ENCODE measurements around the gene PKN1.

PKN1 gene

GRCh38 chr19:14463747-14464146 lies 30.6 kb downstream of the PKN1 start:
- H3K9me3 ChIP-seq (ENCODE audit: control insufficient read depth, low read length): no peaks in the 10 kb centered on the region
- H3K27me3 ChIP-seq (replicated peaks; ENCODE audit: control insufficient read depth, insufficient read depth, low read length, poor library complexity, severe bottlenecking): no peaks in the 10 kb centered on the region
- no peak for DNase-seq
- H3K4me3 ChIP-seq (ENCODE audit: insufficient read depth, low read depth, low read length, poor library complexity, severe bottlenecking): no peak overlapping the region
- peaks cover 69% of the 10 kb centered on the region for H3K36me3 ChIP-seq (ENCODE audit: control insufficient read depth, insufficient read depth, low read length)
- H3K4me1 ChIP-seq (ENCODE audit: control insufficient read depth, insufficient read depth, low read length, poor library complexity, severe bottlenecking): no peaks in the 10 kb centered on the region
- no peak overlapping the region for H3K27ac ChIP-seq (ENCODE audit: insufficient read depth, low read length, poor library complexity, severe bottlenecking)

GRCh38 chr19:14467391-14467790 lies 34.3 kb downstream of the PKN1 start:
- peaks cover 1% of the 10 kb centered on the region for H3K27me3 ChIP-seq (replicated peaks; ENCODE audit: control insufficient read depth, insufficient read depth, low read length, poor library complexity, severe bottlenecking)
- no peak for DNase-seq
- peaks cover 7% of the 10 kb centered on the region for H3K4me1 ChIP-seq (ENCODE audit: control insufficient read depth, insufficient read depth, low read length, poor library complexity, severe bottlenecking)
- no peak overlapping the region for H3K27ac ChIP-seq (ENCODE audit: insufficient read depth, low read length, poor library complexity, severe bottlenecking)
- H3K9me3 ChIP-seq (ENCODE audit: control insufficient read depth, low read length): no peaks in the 10 kb centered on the region
- no peak overlapping the region for H3K4me3 ChIP-seq (ENCODE audit: insufficient read depth, low read depth, low read length, poor library complexity, severe bottlenecking)
- H3K36me3 ChIP-seq (ENCODE audit: control insufficient read depth, insufficient read depth, low read length): peaks cover 63% of the 10 kb centered on the region

GRCh38 chr19:14467816-14468215 lies 34.7 kb downstream of the PKN1 start:
- no peaks in the 10 kb centered on the region for H3K9me3 ChIP-seq (ENCODE audit: control insufficient read depth, low read length)
- DNase-seq: no peak
- H3K27me3 ChIP-seq (replicated peaks; ENCODE audit: control insufficient read depth, insufficient read depth, low read length, poor library complexity, severe bottlenecking): peaks cover 5% of the 10 kb centered on the region
- no peak overlapping the region for H3K27ac ChIP-seq (ENCODE audit: insufficient read depth, low read length, poor library complexity, severe bottlenecking)
- no peak overlapping the region for H3K4me3 ChIP-seq (ENCODE audit: insufficient read depth, low read depth, low read length, poor library complexity, severe bottlenecking)
- H3K36me3 ChIP-seq (ENCODE audit: control insufficient read depth, insufficient read depth, low read length): peaks cover 59% of the 10 kb centered on the region
- H3K4me1 ChIP-seq (ENCODE audit: control insufficient read depth, insufficient read depth, low read length, poor library complexity, severe bottlenecking): peaks cover 11% of the 10 kb centered on the region

DNA sequence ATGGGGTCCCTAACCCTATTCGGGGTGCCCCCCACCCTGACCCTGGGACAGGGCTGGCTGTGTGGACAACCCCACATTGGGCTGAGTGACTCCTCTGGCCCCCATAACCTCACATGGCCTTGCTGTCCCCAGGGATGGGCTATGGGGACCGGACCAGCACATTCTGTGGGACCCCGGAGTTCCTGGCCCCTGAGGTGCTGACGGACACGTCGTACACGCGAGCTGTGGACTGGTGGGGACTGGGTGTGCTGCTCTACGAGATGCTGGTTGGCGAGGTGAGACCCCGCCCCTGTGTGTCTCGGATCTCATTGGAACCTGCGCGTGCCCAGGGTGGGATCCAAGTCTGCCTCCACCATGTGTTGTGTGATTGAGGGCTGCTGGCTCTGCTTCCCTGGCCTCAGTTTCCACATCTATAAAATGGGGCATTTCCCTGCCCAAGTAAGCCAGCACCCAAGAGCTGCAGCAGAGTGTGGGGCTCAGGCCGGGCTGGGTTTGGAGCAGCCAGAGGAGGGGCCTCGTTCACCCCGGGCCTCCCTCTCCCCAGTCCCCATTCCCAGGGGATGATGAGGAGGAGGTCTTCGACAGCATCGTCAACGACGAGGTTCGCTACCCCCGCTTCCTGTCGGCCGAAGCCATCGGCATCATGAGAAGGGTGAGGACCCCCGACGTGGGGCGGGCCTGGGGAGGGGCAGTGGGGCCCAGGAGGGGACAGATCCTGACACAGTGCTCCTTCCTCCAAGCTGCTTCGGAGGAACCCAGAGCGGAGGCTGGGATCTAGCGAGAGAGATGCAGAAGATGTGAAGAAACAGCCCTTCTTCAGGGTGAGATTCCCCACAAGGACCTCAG lies 37.1 kb downstream of the PKN1 start:
- Histone ChIP-seq H3K27me3 (replicated peaks; ENCODE audit: control insufficient read depth, insufficient read depth, low read length, poor library complexity, severe bottlenecking) (peaks cover 21% of the 10 kb centered on the region), H3K36me3 (ENCODE audit: control insufficient read depth, insufficient read depth, low read length) (peaks cover 39% of the 10 kb centered on the region), H3K9me3 (ENCODE audit: control insufficient read depth, low read length) (no peaks in the 10 kb centered on the region), H3K4me3 (ENCODE audit: insufficient read depth, low read depth, low read length, poor library complexity, severe bottlenecking) (no peak overlapping the region), H3K4me1 (ENCODE audit: control insufficient read depth, insufficient read depth, low read length, poor library complexity, severe bottlenecking) (peaks cover 27% of the 10 kb centered on the region), H3K27ac (ENCODE audit: insufficient read depth, low read length, poor library complexity, severe bottlenecking) (no peak overlapping the region)
- no peak for DNase-seq

DNA sequence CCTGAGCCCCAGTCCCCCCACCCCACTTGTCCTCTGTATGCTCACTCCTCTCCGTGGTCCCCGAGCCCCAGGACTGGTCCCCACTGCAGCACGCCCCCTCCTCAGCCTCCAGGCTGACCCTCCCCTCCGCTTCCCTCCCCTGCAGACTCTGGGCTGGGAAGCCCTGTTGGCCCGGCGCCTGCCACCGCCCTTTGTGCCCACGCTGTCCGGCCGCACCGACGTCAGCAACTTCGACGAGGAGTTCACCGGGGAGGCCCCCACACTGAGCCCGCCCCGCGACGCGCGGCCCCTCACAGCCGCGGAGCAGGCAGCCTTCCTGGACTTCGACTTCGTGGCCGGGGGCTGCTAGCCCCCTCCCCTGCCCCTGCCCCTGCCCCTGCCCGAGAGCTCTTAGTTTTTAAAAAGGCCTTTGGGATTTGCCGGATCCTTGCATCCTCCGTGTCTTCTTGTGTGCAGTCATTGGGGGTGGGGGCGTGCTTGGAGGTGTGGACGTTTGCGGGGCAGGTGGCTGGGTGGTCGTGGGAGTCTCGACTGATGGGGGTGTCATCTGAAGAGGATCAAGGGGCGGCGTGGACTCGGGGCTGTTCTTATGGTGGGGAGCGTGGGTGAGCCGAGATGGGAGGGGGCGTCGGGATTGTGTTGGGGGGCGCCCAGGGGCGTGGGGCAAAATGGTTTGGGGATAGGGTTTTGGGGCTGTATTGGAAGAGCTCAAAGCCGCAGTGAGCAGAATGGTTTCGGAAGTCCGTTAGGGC lies 38.5 kb downstream of the PKN1 start:
- H3K9me3 ChIP-seq (ENCODE audit: control insufficient read depth, low read length): no peaks in the 10 kb centered on the region
- peaks cover 21% of the 10 kb centered on the region for H3K27me3 ChIP-seq (replicated peaks; ENCODE audit: control insufficient read depth, insufficient read depth, low read length, poor library complexity, severe bottlenecking)
- no peak overlapping the region for H3K27ac ChIP-seq (ENCODE audit: insufficient read depth, low read length, poor library complexity, severe bottlenecking)
- DNase-seq: no peak
- peaks cover 37% of the 10 kb centered on the region for H3K4me1 ChIP-seq (ENCODE audit: control insufficient read depth, insufficient read depth, low read length, poor library complexity, severe bottlenecking)
- H3K36me3 ChIP-seq (ENCODE audit: control insufficient read depth, insufficient read depth, low read length): peaks cover 33% of the 10 kb centered on the region
- no peak overlapping the region for H3K4me3 ChIP-seq (ENCODE audit: insufficient read depth, low read depth, low read length, poor library complexity, severe bottlenecking)

DNA sequence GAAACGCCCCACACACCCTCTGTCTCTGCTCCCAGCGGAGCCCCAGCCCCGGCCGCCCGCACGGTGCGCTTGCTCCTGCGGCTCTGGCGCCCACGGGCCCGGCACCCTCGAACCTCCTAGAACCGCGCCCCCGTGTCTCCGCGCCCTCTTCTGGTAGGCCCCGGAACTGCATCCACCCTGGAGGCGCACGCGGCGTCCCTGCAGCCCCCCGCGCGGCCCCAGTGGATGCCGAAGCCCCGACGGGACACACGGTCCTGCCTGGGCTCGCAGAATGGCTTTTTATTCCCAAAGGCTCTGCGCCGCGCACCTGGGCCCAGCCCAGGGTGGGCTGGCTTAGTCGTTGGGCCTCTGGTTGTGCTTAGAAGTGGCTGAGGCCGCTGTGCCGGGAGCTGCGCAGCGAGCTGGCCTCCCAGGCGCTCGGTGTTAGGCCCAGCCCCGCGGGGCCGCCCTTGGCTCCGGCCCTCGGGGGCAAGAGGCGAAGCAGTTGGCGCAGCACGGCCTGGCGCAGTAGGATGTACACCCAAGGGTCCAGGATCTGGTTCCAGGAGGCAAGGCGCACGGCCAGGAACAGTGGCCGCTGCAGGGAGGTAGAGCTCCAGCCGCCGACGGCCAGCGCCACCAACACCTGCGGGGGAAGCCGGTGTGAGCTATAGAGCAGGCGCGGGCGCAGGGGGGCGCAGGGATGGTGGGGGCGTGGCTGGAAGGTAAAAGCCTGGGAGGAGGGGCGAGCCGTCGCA lies 39.3 kb downstream of the PKN1 start:
- no peaks in the 10 kb centered on the region for H3K9me3 ChIP-seq (ENCODE audit: control insufficient read depth, low read length)
- H3K36me3 ChIP-seq (ENCODE audit: control insufficient read depth, insufficient read depth, low read length): peaks cover 26% of the 10 kb centered on the region
- H3K27me3 ChIP-seq (replicated peaks; ENCODE audit: control insufficient read depth, insufficient read depth, low read length, poor library complexity, severe bottlenecking): peaks cover 21% of the 10 kb centered on the region
- H3K4me1 ChIP-seq (ENCODE audit: control insufficient read depth, insufficient read depth, low read length, poor library complexity, severe bottlenecking): peaks cover 37% of the 10 kb centered on the region
- peak; percentile 53 to 71 (median 64) for DNase-seq
- H3K27ac ChIP-seq (ENCODE audit: insufficient read depth, low read length, poor library complexity, severe bottlenecking): no peak overlapping the region
- peak overlapping the region; percentile 52 for H3K4me3 ChIP-seq (ENCODE audit: insufficient read depth, low read depth, low read length, poor library complexity, severe bottlenecking)

DNA sequence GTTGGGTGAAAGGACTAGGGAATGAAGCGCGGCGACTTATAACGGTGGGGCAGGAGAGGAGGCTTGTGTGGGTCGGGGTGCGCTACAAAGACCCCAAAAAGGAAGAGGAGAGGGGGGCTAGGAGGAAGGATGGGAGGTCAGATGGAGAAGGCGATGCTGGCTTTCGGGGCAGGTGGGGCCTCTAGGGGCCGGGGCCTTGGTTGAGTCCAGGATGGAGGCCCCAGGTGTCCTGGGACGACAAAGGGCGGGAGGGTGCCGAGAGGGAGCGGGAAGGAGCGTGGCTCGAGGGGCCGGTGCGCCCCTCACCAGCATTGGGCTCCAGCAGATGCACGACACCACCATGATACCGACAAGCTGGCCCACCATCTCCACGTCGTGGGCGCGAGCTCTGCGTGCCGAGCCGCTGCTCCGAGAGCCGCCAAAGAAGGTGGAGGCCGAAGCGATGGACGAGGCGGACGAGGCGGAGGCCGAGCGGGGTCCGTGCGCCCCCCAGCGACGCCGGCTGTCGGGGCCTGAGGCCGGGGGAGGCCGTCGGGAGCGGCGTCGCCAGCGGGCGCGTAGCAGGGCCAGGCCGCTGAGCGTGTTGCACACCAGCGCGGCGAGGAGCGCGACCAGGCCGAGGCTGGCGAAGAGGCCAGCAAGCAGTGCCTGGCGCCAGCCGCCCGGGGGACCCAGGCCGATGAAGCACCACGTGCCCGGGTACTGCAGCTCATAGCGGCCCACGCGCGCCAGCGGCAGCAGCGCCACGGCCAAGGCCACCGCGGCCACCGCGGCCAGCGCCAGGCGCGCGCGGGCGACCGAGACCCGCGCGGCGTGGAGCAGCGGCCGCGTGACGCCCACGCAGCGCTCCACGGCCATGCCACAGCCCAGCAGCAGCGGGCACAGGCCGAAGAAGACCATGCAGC lies 40.2 kb downstream of the PKN1 start:
- Histone ChIP-seq H3K4me1 (ENCODE audit: control insufficient read depth, insufficient read depth, low read length, poor library complexity, severe bottlenecking) (peaks cover 37% of the 10 kb centered on the region), H3K27me3 (replicated peaks; ENCODE audit: control insufficient read depth, insufficient read depth, low read length, poor library complexity, severe bottlenecking) (peaks cover 21% of the 10 kb centered on the region), H3K36me3 (ENCODE audit: control insufficient read depth, insufficient read depth, low read length) (peaks cover 25% of the 10 kb centered on the region), H3K27ac (ENCODE audit: insufficient read depth, low read length, poor library complexity, severe bottlenecking) (no peak overlapping the region), H3K9me3 (ENCODE audit: control insufficient read depth, low read length) (no peaks in the 10 kb centered on the region), H3K4me3 (ENCODE audit: insufficient read depth, low read depth, low read length, poor library complexity, severe bottlenecking) (no peak overlapping the region)
- DNase-seq: no peak

DNA sequence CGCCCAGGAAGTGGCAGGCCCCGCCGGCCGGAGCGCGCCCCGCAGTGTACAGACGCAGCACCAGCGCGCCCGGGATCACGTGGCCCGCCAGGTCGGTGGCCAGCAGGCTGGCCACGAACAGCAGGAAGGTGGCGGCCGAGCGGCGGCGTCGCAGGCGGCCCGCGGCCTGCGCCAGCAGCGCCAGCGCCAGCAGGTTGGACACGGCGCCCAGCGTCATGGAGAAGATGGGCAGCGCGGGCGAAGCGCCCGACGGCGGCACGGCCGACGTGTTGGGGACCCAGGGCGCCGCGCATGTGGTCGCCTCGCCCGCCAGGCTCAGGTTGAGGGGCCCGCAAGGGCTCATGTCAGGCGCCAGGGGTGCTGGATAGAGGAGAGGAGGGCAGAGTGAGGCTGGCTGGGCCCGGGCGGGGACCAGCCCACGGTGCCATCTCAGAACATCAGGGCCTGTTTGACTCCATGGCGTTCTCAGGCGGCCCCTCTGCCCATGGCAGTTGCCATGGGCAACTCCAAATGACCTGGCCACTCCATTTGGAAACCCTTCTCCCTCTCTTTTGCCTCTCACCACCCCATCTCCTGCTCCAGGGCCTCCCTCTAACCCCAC lies 41.0 kb downstream of the PKN1 start:
- H3K4me3 ChIP-seq (ENCODE audit: insufficient read depth, low read depth, low read length, poor library complexity, severe bottlenecking): no peak overlapping the region
- peaks cover 21% of the 10 kb centered on the region for H3K27me3 ChIP-seq (replicated peaks; ENCODE audit: control insufficient read depth, insufficient read depth, low read length, poor library complexity, severe bottlenecking)
- H3K27ac ChIP-seq (ENCODE audit: insufficient read depth, low read length, poor library complexity, severe bottlenecking): no peak overlapping the region
- no peaks in the 10 kb centered on the region for H3K9me3 ChIP-seq (ENCODE audit: control insufficient read depth, low read length)
- peaks cover 28% of the 10 kb centered on the region for H3K36me3 ChIP-seq (ENCODE audit: control insufficient read depth, insufficient read depth, low read length)
- H3K4me1 ChIP-seq (ENCODE audit: control insufficient read depth, insufficient read depth, low read length, poor library complexity, severe bottlenecking): peaks cover 37% of the 10 kb centered on the region
- no peak for DNase-seq

- Histone ChIP-seq H3K4me1 (ENCODE audit: control insufficient read depth, insufficient read depth, low read length, poor library complexity, severe bottlenecking) (peaks cover 37% of the 10 kb centered on the region), H3K27ac (ENCODE audit: insufficient read depth, low read length, poor library complexity, severe bottlenecking) (no peak overlapping the region), H3K9me3 (ENCODE audit: control insufficient read depth, low read length) (no peaks in the 10 kb centered on the region), H3K36me3 (ENCODE audit: control insufficient read depth, insufficient read depth, low read length) (peaks cover 20% of the 10 kb centered on the region), H3K27me3 (replicated peaks; ENCODE audit: control insufficient read depth, insufficient read depth, low read length, poor library complexity, severe bottlenecking) (peaks cover 21% of the 10 kb centered on the region), H3K4me3 (ENCODE audit: insufficient read depth, low read depth, low read length, poor library complexity, severe bottlenecking) (no peak overlapping the region)
- no peak for DNase-seq
Measured at GRCh38 chr19:14474827-14475226, 41.7 kb downstream of the PKN1 start.
